K562 (cell line): ENCODE measurements around the gene CDKL1. TPM values are rescaled to one million over a fixed set of nuclear protein-coding genes. Genes with fewer than 3 reads are reported as not detected.

ENCODE experiments used
- AFF4 ChIP-seq: sonication (generic); formaldehyde crosslinking; IDR thresholded peaks from 2 replicates; pipeline ENCODE4 v1.8.0; 2023; ENCODE audit warnings: mild to moderate bottlenecking, missing genetic modification reagents
- ATF2 ChIP-seq: sonication (generic); formaldehyde crosslinking; IDR thresholded peaks from 2 replicates; pipeline ENCODE4 v1.8.1; 2022; ENCODE audit warnings: missing genetic modification reagents
- CTCFL ChIP-seq: IDR thresholded peaks from 2 replicates; pipeline ENCODE4 v1.6.1; 2011; ENCODE audit warnings: borderline replicate concordance, low read depth, mild to moderate bottlenecking, moderate library complexity, low read length; ENCODE audit not compliant: insufficient read depth, poor library complexity, severe bottlenecking
- FOXM1 ChIP-seq, 2 experiments: fragments of 450-650 bp in 1 of 2; sonication (generic) in 1 of 2; formaldehyde crosslinking in 1 of 2; IDR thresholded peaks; 2 replicates each; pipeline versions ENCODE4 v1.6.1 to v1.9.0; 2017 to 2022; ENCODE audit warnings: low read depth in 2 of 2, mild to moderate bottlenecking in 2 of 2, missing genetic modification reagents in 1 of 2, moderate library complexity in 1 of 2
- POLR2H ChIP-seq: IDR thresholded peaks from 2 replicates; pipeline ENCODE4 v1.6.1; 2016; ENCODE audit warnings: missing genetic modification characterization, low read depth, mild to moderate bottlenecking, control low read depth, missing compliant biosample characterization, moderate library complexity
- TFAP4 ChIP-seq: sonication (generic); formaldehyde crosslinking; IDR thresholded peaks from 2 replicates; pipeline ENCODE4 v1.8.0; 2022; ENCODE audit warnings: missing genetic modification reagents, mild to moderate bottlenecking, moderate library complexity, borderline replicate concordance
- THAP12 ChIP-seq: fragments of 250-450 bp; sonication (Bioruptor Pico); IDR thresholded peaks from 2 replicates; pipeline ENCODE4 v1.9.0; 2021; ENCODE audit warnings: mild to moderate bottlenecking, inconsistent platforms
- ZFP91 ChIP-seq: sonication (generic); formaldehyde crosslinking; IDR thresholded peaks from 2 replicates; pipeline ENCODE4 v1.8.0; 2022; ENCODE audit warnings: mild to moderate bottlenecking, missing genetic modification reagents
- ZNF740 ChIP-seq, 3 experiments: fragments of 200-800 bp in 1 of 3; sonication (Bioruptor generic) in 1 of 3; sonication (generic) in 1 of 3; formaldehyde crosslinking in 1 of 3; IDR thresholded peaks; 2 replicates each; pipeline versions ENCODE4 v1.6.1 to v1.8.0; 2016 to 2022; ENCODE audit warnings: mild to moderate bottlenecking in 2 of 3, missing compliant biosample characterization in 2 of 3, missing genetic modification characterization in 2 of 3, missing genetic modification reagents in 1 of 3
- polyA plus RNA-seq, 8 experiments: library from polyadenylated mRNA; depleted of rRNA in 4 of 8; stranded (reverse) in 5 of 8; unstranded in 3 of 8; fragments of >200 nt; fragmentation: Nextera tagmentation in 2 of 8; fragmentation: Illumina TruSeq in 1 of 8; extraction: Ambion mirVana in 2 of 8; extraction: Trizol in 1 of 8; gene quantifications; 2 replicates each; pipeline versions ENCODE4 v1.2.1 to v1.2.3, GENCODE V29; 2011 to 2014; ENCODE audit warnings: inconsistent platforms in 1 of 8, missing spikeins in 1 of 8
- total RNA-seq, 7 experiments: library from RNA; depleted of rRNA in 6 of 7; stranded (reverse); fragments of >200 nt in 6 of 7; fragmentation: Illumina TruSeq in 2 of 7; extraction: Trizol in 2 of 7; gene quantifications; 2 replicates each; pipeline versions ENCODE4 v1.2.1 to v1.2.3, GENCODE V29; 2011 to 2021; ENCODE audit warnings: low replicate concordance in 1 of 7

Gene CDKL1
- total and polyA plus RNA-seq, 9 of the 15 experiments (the other 6 are each of a cell fraction or from before 2014, with no cell fraction given) = 2.3 to 35.0 (median 7.5) TPM

- TF ChIP-seq TFAP4 (peak; percentile 73; the same call in 1 of the 2 replicates), ZNF740 (CRISPR knock-in tag; IDR thresholded peaks at IDR 0.05) (0 out of 2 replicates have a peak, but pooled peaks have one; percentile 10), ZNF740 (tag; IDR thresholded peaks at IDR 0.05) (no peak), ATF2 (CRISPR knock-in tag) (no peak), FOXM1 (IDR thresholded peaks at IDR 0.05; ENCODE audit: low read depth) (no peak), FOXM1 (CRISPR knock-in tag; IDR thresholded peaks at IDR 0.05; ENCODE audit: low read depth) (peak; percentile 65; the same call in 1 of the 2 replicates), POLR2H (tag) (peak; percentile 73), ZFP91 (CRISPR knock-in tag) (no peak), THAP12 (CRISPR knock-in tag) (peak; percentile 43; the same call in 1 of the 2 replicates), AFF4 (CRISPR knock-in tag) (no peak; the same call in 1 of the 2 replicates), CTCFL (no peak)
Measured at GRCh38 chr14:50311972-50312733, 84.5 kb downstream of the CDKL1 start, which contains the start of the genes DMAC2L and L2HGDH (continued).
